HG02623 (cell line): Measurements from ENCODE around the gene MARCHF6.

Source experiments
- ATAC-seq: cut with Tn5 transposase; IDR thresholded peaks from one replicate; pipeline ENCODE4 v1.9.1; 2021; ENCODE audit warnings: moderate library complexity; ENCODE audit not compliant: unreplicated experiment

The MARCHF6 gene

GRCh38 chr5:10321882-10322281 is 31.6 kb upstream of the MARCHF6 start:
- ATAC-seq, result no peak

- no peak for ATAC-seq
These were observed 29.7 kb upstream of the MARCHF6 start for GRCh38 chr5:10323588-10324488.

GRCh38 chr5:10324518-10325370 is 28.8 kb upstream of the MARCHF6 start:
- ATAC-seq, result no peak

- no peak for ATAC-seq
These were observed 25.2 kb upstream of the MARCHF6 start for GRCh38 chr5:10328323-10328722.

GRCh38 chr5:10329446-10329819 is 24.1 kb upstream of the MARCHF6 start:
- no peak for ATAC-seq

GRCh38 chr5:10329820-10330481 is 23.5 kb upstream of the MARCHF6 start:
- ATAC-seq, result no peak

- no peak for ATAC-seq
These were observed 22.8 kb upstream of the MARCHF6 start for GRCh38 chr5:10330511-10331230.

- ATAC-seq, result no peak
These were observed 22.1 kb upstream of the MARCHF6 start for GRCh38 chr5:10331341-10331796.

- ATAC-seq, result no peak
These were observed 21.2 kb upstream of the MARCHF6 start for GRCh38 chr5:10332301-10332700.

- no peak for ATAC-seq
These were observed 20.1 kb upstream of the MARCHF6 start for GRCh38 chr5:10333154-10334006.

GRCh38 chr5:10334831-10335230 is 18.7 kb upstream of the MARCHF6 start:
- ATAC-seq, result no peak

- no peak for ATAC-seq
These were observed 17.6 kb upstream of the MARCHF6 start for GRCh38 chr5:10335711-10336470.

GRCh38 chr5:10337107-10337506 is 16.4 kb upstream of the MARCHF6 start:
- no peak for ATAC-seq

GRCh38 chr5:10337986-10338385 is 15.5 kb upstream of the MARCHF6 start:
- no peak for ATAC-seq

- no peak for ATAC-seq
These were observed 14.8 kb upstream of the MARCHF6 start for GRCh38 chr5:10338686-10339057.

- ATAC-seq, result no peak
These were observed 14.3 kb upstream of the MARCHF6 start for GRCh38 chr5:10339058-10339811.

- no peak for ATAC-seq
These were observed 13.5 kb upstream of the MARCHF6 start for GRCh38 chr5:10339958-10340357.

- no peak for ATAC-seq
These were observed 10.0 kb upstream of the MARCHF6 start for GRCh38 chr5:10343486-10343885.
